Measurements from ENCODE around the gene SEMA5A. TPM values are rescaled to one million over a fixed set of nuclear protein-coding genes. Genes with fewer than 3 reads are reported as not detected.

Gene SEMA5A
- polyA plus RNA-seq, 1 of the 3 experiments (the other 2 are of a cell fraction), result 0.58 TPM

DNA sequence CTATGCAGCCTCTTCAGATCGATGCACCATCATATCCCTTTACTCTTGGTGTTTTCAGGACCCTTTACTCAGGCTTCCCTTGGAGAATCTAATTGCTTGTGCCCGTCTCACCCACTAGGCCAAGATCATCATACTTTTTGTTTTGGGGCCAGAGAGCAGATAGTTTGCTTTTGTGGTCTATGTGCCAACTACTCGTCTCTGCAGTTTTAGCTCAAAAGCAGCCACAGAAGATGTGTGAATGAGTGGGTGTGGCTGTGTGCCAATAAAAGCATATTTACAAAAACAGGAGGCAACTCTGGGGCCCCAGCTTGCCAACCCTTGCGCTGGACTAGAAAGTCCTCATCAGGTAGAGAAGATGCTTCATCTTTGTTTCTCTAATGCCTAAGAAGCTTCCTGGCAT lies 216.8 kb downstream of the SEMA5A start:
- POLR2A ChIA-PET, result no interaction called here
- WGBS (ENCODE audit: low lambda C conversion rate), result 52% methylated on average over 4 of the region's 4 CpGs
- CTCF ChIA-PET, result no interaction called here

DNA sequence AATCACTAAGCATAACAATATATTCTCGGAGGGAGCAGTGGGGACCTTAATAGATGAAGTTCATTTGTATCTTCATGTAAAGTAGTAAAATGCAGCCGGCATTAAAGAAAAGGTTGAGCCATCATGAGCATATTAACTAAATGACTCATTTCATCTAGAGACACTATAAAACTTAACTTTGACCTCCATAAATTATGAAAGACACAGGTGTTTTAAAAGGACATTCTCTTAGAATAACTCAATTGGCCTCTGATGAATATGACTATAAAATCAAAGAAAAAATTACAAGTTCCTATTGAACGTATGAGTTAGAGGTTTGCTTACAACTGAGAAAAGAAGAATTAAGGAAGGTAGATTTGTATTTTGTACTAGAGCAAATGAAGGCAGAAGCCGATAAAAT lies 220.3 kb downstream of the SEMA5A start:
- Histone ChIP-seq H3K4me3 (ENCODE audit: low read depth in 2 of 2, low read length in 1 of 2) (no peak overlapping the region), H3K9me2 (no peaks in the 10 kb centered on the region), H3K4me2 (no peak overlapping the region), H3K79me2 (ENCODE audit: insufficient read depth) (no peaks in the 10 kb centered on the region), H3K27me3 (ENCODE audit: insufficient read depth) (no peaks in the 10 kb centered on the region), H3K9ac (no peak overlapping the region), H3K9me3 (no peaks in the 10 kb centered on the region), H4K20me1 (ENCODE audit: insufficient read depth) (no peaks in the 10 kb centered on the region), H3K4me1 (ENCODE audit: control insufficient read depth in 1 of 2, insufficient read depth in 2 of 2, low read depth in 1 of 2, low read length in 1 of 2) (peaks cover 0 to 4% of the 10 kb centered on the region in 2 experiments; a peak in 2 of 4 replicates), H3F3A (replicated peaks; ENCODE audit: insufficient read depth) (no peaks in the 10 kb centered on the region), H2AFZ (ENCODE audit: low read depth) (no peak overlapping the region), H3K36me3 (replicated peaks in 1 of 2; ENCODE audit: control insufficient read depth in 1 of 2, insufficient read depth in 2 of 2, low read length in 1 of 2) (no peaks in the 10 kb centered on the region), H3K27ac (ENCODE audit: low read depth in 2 of 2, low read length in 1 of 2) (no peak overlapping the region)
- WGBS (ENCODE audit: low lambda C conversion rate), result 66% methylated on average over 4 of the region's 4 CpGs
- TF ChIP-seq MAX (IDR thresholded peaks at IDR 0.05; ENCODE audit: low read depth) (no peak), RCOR1 (IDR thresholded peaks at IDR 0.05; ENCODE audit: low read length) (no peak), FOSL2 (IDR thresholded peaks at IDR 0.05; ENCODE audit: borderline replicate concordance, low read depth) (no peak), TEAD4 (IDR thresholded peaks at IDR 0.05; ENCODE audit: borderline replicate concordance, insufficient read depth) (no peak), EZH2phosphoT487 (IDR thresholded peaks at IDR 0.05; ENCODE audit: borderline replicate concordance, low read depth) (no peak), MXI1 (IDR thresholded peaks at IDR 0.05; ENCODE audit: low read depth, low read length) (no peak), POLR2AphosphoS5 (IDR thresholded peaks at IDR 0.05; ENCODE audit: low read depth, low read length) (no peak)
- DNase-seq, result no peak
- POLR2A ChIA-PET, result no interaction called here
- CTCF ChIA-PET, result no interaction called here

More for the DNA sequence above, 216.8 kb downstream of the SEMA5A start:
- no peak overlapping the region for H2AFZ ChIP-seq (ENCODE audit: low read depth)
- no peak for DNase-seq
- no peaks in the 10 kb centered on the region for H3K9me2 ChIP-seq
- no peaks in the 10 kb centered on the region for H4K20me1 ChIP-seq (ENCODE audit: insufficient read depth)
- H3K9ac ChIP-seq, result no peak overlapping the region
- H3K4me3 ChIP-seq (ENCODE audit: low read depth in 2 of 2, low read length in 1 of 2), result no peak overlapping the region
- no peak overlapping the region for H3K4me2 ChIP-seq
- peaks cover 0 to 4% of the 10 kb centered on the region in 2 experiments; a peak in 2 of 4 replicates for H3K4me1 ChIP-seq (ENCODE audit: control insufficient read depth in 1 of 2, insufficient read depth in 2 of 2, low read depth in 1 of 2, low read length in 1 of 2)
- H3K27ac ChIP-seq (ENCODE audit: low read depth in 2 of 2, low read length in 1 of 2), result no peak overlapping the region
- no peaks in the 10 kb centered on the region for H3K79me2 ChIP-seq (ENCODE audit: insufficient read depth)
- no peaks in the 10 kb centered on the region for H3K9me3 ChIP-seq
- no peaks in the 10 kb centered on the region for H3F3A ChIP-seq (replicated peaks; ENCODE audit: insufficient read depth)
- TF ChIP-seq FOSL2 (IDR thresholded peaks at IDR 0.05; ENCODE audit: borderline replicate concordance, low read depth), result no peak
- TF ChIP-seq, protein P1, sequence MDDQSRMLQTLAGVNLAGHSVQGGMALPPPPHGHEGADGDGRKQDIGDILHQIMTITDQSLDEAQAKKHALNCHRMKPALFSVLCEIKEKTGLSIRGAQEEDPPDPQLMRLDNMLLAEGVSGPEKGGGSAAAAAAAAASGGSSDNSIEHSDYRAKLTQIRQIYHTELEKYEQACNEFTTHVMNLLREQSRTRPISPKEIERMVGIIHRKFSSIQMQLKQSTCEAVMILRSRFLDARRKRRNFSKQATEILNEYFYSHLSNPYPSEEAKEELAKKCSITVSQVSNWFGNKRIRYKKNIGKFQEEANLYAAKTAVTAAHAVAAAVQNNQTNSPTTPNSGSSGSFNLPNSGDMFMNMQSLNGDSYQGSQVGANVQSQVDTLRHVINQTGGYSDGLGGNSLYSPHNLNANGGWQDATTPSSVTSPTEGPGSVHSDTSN (IDR thresholded peaks at IDR 0.05), result no peak
- no peak for TF ChIP-seq POLR2AphosphoS5 (IDR thresholded peaks at IDR 0.05; ENCODE audit: low read depth, low read length)
- TF ChIP-seq ELF1 (IDR thresholded peaks at IDR 0.05), result no peak
- TF ChIP-seq USF2 (IDR thresholded peaks at IDR 0.05; ENCODE audit: borderline replicate concordance, low read depth, low read length), result no peak
- no peak for TF ChIP-seq FOXJ3 (CRISPR knock-in tag; IDR thresholded peaks at IDR 0.05)
- no peak for TF ChIP-seq TEAD4 (IDR thresholded peaks at IDR 0.05; ENCODE audit: borderline replicate concordance, insufficient read depth)
- no peak for TF ChIP-seq TCF12 (IDR thresholded peaks at IDR 0.05)
- no peak for TF ChIP-seq RXRA (IDR thresholded peaks at IDR 0.05; ENCODE audit: borderline replicate concordance, low read depth)
- no peak for TF ChIP-seq SMC3 (IDR thresholded peaks at IDR 0.05; ENCODE audit: low read depth, low read length)
- no peaks in the 10 kb centered on the region for H3K27me3 ChIP-seq (ENCODE audit: insufficient read depth)
- no peaks in the 10 kb centered on the region for H3K36me3 ChIP-seq (replicated peaks in 1 of 2; ENCODE audit: control insufficient read depth in 1 of 2, insufficient read depth in 2 of 2, low read length in 1 of 2)
